ENCODE results near the gene AEBP1.

DNA sequence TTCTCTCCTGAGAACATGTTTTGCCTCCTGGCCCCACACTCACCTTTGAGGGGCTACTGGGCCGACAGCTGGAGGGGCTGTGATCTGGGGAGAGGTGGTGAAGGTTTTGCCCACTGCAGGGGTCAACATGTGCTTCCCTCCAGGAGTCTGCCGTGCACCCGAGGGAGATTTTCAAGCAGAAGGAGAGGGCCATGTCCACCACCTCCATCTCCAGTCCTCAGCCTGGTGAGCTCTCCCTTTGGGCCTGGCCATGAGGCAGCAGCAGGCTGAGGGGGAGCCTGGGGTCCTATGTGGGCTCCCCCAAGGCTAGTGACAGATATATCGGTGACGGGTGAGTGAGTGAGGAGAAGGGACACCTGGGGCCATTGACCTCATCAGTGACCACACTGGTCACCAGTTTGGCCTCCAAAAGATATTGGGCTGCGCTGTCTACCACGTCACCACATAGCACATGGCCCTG is 45.4 kb upstream of the AEBP1 start:
- no peak for TF ChIP-seq ELK1 (CRISPR knock-in tag; IDR thresholded peaks at IDR 0.05)
- no peak for TF ChIP-seq POLR2A (conservative IDR thresholded peaks at IDR 0.05)
- TF ChIP-seq EZH2 (IDR thresholded peaks at IDR 0.05; ENCODE audit: borderline replicate concordance, low read depth, low read length) = no peak
- no peak for TF ChIP-seq TBL1XR1 (IDR thresholded peaks at IDR 0.05; ENCODE audit: low read length in 2 of 2)
- TF ChIP-seq, protein P1, sequence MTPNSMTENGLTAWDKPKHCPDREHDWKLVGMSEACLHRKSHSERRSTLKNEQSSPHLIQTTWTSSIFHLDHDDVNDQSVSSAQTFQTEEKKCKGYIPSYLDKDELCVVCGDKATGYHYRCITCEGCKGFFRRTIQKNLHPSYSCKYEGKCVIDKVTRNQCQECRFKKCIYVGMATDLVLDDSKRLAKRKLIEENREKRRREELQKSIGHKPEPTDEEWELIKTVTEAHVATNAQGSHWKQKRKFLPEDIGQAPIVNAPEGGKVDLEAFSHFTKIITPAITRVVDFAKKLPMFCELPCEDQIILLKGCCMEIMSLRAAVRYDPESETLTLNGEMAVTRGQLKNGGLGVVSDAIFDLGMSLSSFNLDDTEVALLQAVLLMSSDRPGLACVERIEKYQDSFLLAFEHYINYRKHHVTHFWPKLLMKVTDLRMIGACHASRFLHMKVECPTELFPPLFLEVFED (CRISPR knock-in tag; conservative IDR thresholded peaks at IDR 0.05) = no peak
